T-helper 1 cell treated with Interleukin-12 subunit alpha and Interleukin-12 subunit beta and Interleukin-4 antibody, amounts not matched to agents 30 ng/mL and 1 ng/mL, for 36 hours (primary cell): ENCODE measurements around the gene MRI1. TPM values are rescaled to one million over a fixed set of nuclear protein-coding genes. Genes with fewer than 3 reads are reported as not detected.
"Not testable (repeated sequence)": the region's sequence is repeated elsewhere in the genome, so short reads cannot be mapped to it uniquely, and the experiment has no call there.

ENCODE experiments used
- intact Hi-C: fragments of 100-400 bp; cut with micrococcal nuclease; formaldehyde crosslinking; loops from one replicate; pipeline ENCODE4 v1.15.1; 2024
- total RNA-seq: library from RNA; stranded (reverse); gene quantifications from 2 replicates; pipeline ENCODE4 v1.2.3, GENCODE V29; 2022

MRI1 gene
- total RNA-seq, 1 donor from 2014 or later: 43.6 TPM

DNA sequence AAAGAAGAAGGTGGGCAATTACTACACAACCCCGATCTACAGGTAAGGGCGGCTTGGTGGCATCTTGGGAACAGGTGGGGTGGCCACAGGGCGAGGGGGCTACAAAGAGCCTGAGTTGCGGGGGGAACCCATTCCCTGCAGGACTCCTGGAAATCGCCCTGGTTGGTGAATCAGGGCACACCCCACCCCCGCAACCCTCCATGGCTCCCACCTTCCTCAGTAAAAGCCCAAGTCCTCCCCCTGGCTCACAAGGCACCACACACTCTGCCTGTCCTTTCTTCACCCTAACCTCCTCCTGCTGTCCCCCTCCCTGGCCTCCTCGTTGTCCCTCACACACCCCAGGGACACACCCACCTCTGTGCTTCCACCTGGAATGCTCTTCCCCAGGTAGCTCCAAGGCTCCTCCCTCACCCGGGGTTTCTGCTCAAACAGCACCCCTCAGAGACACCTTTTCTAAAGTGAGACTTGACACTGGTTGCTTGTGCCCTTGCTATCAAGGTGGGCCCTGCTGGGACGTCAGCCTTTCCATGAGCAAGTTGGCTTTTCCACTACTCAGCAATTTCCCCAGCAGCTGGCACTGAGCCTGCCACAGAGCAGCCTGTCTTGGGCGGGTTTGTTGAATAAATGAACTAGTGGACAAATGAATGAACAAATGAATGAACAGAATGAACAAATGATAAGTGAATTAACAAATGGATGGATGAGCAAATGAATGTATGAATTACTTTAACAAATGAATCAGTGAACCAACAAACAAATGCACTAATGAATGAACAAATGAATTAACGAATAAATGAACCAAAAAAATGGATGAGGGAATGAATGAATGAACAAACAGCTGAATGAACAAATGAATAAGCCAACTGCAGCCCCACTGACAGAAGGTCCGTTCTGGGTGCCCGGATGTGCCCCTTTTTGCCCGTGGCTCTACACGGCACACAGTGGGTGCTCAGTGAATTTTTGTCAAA is 6.2 kb upstream of the MRI1 start:
- intact Hi-C loops: no loop called here

GRCh38 chr19:13758795-13759194 is 5.5 kb upstream of the MRI1 start:
- intact Hi-C loops: no loop called here

DNA sequence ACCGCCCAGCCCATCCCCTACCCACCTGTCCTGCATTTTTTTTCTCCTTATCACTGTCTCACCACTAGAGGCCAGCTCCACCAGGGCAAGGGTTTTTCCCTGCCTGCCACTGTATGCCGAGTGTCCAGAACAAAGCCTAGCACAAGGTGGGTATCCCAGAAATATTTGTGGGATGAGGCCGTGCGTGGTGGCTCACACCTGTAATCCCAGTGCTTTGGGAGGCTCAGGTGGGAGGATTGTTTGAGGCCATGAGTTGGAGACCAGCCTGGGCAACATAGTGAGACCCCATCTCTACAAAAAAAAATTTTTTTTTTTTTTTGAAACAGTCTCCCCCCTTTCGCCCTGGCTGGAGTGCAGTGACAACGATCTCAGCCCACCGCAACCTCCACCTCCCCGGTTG is 2.9 kb upstream of the MRI1 start:
- intact Hi-C loops: no loop called here

- intact Hi-C loops: no loop called here
Observed at GRCh38 chr19:13762635-13763235, 1.6 kb upstream of the MRI1 start.

- intact Hi-C loops: no loop called here
Observed at GRCh38 chr19:13763265-13763664, 1.1 kb upstream of the MRI1 start.

GRCh38 chr19:13764821-13765394 is 586 bp downstream of the MRI1 start:
- intact Hi-C loops: loop anchor here (1.0 kb wide), 3 partner anchors 9 to 34 kb away; partner anchors contain the start of gene C19orf53

DNA sequence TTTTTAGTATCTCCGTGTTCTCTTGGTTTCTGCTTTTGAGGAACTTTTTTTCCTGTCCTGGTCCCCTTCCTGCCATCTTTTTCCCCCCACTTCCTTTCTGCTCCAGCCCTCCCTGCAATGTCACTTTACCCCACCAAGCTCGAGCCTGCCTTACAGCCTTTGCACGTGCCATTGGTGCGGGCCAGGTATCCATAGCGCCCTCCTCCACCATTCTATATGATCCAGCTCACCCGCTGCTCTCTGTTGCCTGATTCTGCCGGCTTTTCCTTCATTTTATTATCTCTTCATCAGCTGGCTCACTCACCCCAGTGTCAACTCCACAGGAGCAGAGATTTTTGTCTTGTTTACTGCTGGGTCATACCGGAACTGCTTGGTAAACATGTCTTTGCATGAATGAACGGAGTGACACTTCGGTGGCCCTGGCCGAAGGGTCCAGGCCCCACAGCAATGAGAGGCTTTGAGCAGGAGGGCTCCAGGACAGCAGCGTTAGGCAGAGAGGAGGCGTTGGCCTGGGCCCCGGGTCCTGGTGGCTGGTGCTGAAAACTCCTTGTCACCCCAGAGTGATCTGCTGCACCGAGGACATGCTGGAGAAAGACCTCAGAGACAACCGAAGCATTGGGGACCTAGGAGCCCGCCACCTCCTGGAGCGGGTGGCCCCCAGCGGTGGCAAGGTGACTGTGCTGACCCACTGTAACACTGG is 1.2 kb downstream of the MRI1 start:
- intact Hi-C loops: no loop called here

GRCh38 chr19:13766095-13766481 is 1.8 kb downstream of the MRI1 start:
- intact Hi-C loops: no loop called here

GRCh38 chr19:13768510-13768909 is 4.2 kb downstream of the MRI1 start:
- intact Hi-C loops: no loop called here

GRCh38 chr19:13770013-13770635 is 5.8 kb downstream of the MRI1 start:
- intact Hi-C loops: no loop called here

DNA sequence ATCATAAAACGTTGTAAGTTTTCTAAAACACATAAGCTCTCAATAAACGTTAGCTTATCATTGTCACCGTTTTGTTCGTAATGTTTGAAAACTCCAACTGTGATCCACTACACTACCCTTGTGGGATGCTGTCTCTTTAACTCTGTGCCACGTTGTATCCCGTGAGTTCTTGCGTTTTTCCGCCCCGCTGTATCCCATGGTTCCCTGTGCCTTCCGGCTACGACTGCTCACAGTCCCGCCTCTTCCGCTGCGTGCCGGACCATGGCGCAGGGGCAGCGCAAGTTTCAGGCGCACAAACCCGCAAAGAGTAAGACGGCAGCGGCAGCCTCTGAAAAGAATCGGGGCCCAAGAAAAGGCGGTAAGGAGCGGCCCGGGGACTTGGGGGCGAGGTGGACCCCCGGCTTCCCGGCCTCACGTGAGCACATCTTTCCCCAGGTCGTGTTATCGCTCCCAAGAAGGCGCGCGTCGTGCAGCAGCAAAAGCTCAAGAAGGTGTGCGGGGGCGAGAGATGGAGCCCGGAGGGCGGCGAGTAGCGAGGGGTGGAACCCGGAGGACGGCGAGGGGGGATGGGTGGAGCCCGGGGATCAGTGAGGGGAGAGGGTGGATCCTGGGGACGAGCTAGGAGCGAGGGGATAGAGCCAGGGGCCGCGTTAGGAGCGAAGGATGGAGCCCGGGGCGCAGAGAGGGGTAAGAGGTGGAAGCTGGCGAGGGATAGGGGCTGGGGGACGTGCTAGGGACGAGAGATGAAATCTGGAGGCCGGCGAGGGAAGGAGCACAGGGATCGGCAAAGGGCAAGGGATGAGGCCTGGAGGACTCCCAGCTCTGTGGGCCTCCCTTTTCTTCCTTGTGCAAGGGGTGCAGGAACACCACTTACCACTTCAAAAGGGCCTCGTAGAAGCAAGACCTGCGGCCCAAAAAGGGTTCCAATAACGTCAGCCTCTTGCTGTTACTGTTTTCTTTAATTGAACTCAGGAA is 10.2 kb downstream of the MRI1 start, which contains the start of gene C19orf53:
Gene C19orf53 (plus strand): TSS at position 240 of the 975 bp plus-strand sequence. CDS start 22 bp downstream, at position 262.
- intact Hi-C loops: loop anchor here (1.0 kb wide), 8 partner anchors 10 to 307 kb away; partner anchors contain the start of genes DCAF15, MRI1 and ZSWIM4

DNA sequence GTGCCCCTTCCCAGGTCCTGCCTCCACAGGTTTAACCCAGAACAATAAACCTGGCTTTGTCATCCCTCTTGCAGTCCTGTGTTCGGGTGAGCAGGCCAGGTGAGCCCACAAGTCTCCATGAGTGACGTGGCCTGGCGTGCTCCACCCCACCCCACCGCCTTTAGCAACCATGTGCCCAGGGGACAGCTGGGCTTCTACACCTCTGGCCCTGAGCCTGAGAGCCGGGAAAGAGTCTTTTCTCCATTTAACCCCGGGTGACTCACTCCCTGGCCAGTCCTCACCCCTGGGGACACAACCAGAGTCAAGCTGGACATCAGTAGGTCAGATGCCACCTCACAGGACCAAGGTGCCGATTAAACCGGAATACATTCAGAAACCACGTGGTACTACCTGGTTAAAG is 14.1 kb downstream of the MRI1 start:
- intact Hi-C loops: no loop called here

- intact Hi-C loops: no loop called here
Observed at GRCh38 chr19:13778847-13779246, 14.5 kb downstream of the MRI1 start.

DNA sequence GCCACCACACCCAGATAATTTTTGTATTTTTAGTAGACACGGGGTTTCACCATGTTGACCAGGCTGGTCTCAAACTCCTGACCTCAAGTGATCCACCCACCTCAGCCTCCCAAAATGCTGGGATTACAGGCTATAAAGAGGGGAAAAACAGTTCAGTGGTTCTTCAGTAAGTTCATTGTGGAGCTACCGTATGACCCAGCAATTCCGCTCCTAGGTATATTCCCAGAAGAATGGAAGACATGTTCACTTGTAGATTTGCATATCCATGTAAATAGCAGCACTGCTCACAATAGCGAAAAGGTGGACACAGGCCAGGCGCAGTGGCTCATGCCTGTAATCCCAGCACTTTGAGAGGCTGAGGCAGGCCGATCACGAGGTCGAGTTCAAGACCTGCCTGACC is 15.5 kb downstream of the MRI1 start:
- intact Hi-C loops: not testable (repeated sequence)

DNA sequence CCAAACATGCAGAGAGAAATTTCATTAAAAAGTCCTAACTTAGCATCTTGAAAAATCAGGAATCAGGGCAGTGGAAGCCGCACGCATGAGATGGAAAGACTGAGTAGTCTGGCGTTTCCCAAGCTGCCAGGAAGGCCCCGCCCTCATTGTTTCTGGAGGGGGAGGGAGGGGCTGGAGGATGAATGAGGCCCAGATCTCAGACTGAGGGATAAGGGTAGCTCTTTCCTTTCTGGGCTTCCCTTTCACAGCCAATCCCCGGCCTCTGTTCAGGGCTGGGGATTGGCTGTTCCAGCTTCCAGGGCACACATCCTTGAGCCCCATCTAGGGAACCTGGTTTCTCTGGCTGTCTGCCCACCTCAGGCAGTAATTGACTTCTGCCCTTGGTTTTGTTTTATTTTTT is 17.2 kb downstream of the MRI1 start:
- intact Hi-C loops: no loop called here

DNA sequence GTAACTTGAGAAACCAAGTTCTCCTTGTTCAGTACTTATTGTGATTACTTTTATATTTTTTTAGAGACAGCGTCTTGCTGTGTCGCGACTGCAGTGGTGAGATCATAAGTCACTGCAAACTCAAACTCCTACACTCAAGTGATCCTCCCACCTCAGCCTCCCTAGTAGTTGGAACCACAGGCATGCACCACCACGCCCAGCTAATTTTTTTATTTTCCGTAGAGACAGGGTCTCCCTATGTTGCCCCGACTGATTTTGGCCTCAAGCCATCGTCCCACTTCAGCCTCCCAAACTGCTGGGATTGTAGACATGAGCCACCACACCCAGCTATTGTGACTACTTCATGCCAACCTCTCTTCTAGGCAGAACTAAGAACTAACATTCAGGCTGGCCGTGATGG is 18.2 kb downstream of the MRI1 start:
- intact Hi-C loops: no loop called here

GRCh38 chr19:13783565-13784500 is 19.5 kb downstream of the MRI1 start:
- intact Hi-C loops: no loop called here

GRCh38 chr19:13784731-13785452 is 20.6 kb downstream of the MRI1 start:
- intact Hi-C loops: loop anchor here (1.0 kb wide), 1 partner anchor 77 kb away; no protein-coding TSS in a partner anchor
